ENCODE results near the gene RAB21. TPM values are rescaled to one million over a fixed set of nuclear protein-coding genes. Genes with fewer than 3 reads are reported as not detected.

RAB21 gene
- total RNA-seq, 4 donors from 2014 or later = 15.0 to 36.9 (median 31.7) TPM

- Histone ChIP-seq H3K4me3 (no peak overlapping the region), H3K27ac (replicated peaks in 1 of 4) (no peak overlapping the region), H3K9me3 (no peaks in the 10 kb centered on the region), H3K4me1 (peaks cover 0 to 3% (median 0%) of the 10 kb centered on the region in 4 donors), H3K36me3 (peaks cover 22 to 64% (median 38%) of the 10 kb centered on the region in 4 donors), H3K27me3 (no peaks in the 10 kb centered on the region)
- intact Hi-C loops (cut with DNase I) = no loop called here
- 76% methylated on average over 1 of the region's 1 CpG for WGBS
- no peak for DNase-seq (ENCODE audit: extremely low spot score)
- no peak for TF ChIP-seq POLR2A (IDR thresholded peaks at IDR 0.05; ENCODE audit: low read depth)
- TF ChIP-seq CTCF (IDR thresholded peaks at IDR 0.05) = no peak
- no peak for TF ChIP-seq POLR2AphosphoS5 (IDR thresholded peaks at IDR 0.05)
- no peak for TF ChIP-seq EP300 (IDR thresholded peaks at IDR 0.05)
These were observed 32.9 kb downstream of the RAB21 start for GRCh38 chr12:71787580-71787979.

- Histone ChIP-seq H3K4me1 (no peaks in the 10 kb centered on the region), H3K9me3 (no peaks in the 10 kb centered on the region), H3K27me3 (no peaks in the 10 kb centered on the region), H3K27ac (replicated peaks in 1 of 4) (no peak overlapping the region), H3K4me3 (no peak overlapping the region), H3K36me3 (peaks cover 12 to 54% (median 21%) of the 10 kb centered on the region in 4 donors)
- TF ChIP-seq EP300 (IDR thresholded peaks at IDR 0.05) (no peak), POLR2A (IDR thresholded peaks at IDR 0.05; ENCODE audit: low read depth) (no peak)
- DNase-seq (ENCODE audit: extremely low spot score) = no peak
- intact Hi-C loops (cut with DNase I) = no loop called here
- WGBS = 87% methylated on average over 1 of the region's 1 CpG
These were observed 35.7 kb downstream of the RAB21 start for GRCh38 chr12:71790331-71790730.

- intact Hi-C loops (cut with DNase I) = no loop called here
- 86% methylated on average over 4 of the region's 4 CpGs for WGBS
- Histone ChIP-seq H3K4me3 (no peak overlapping the region), H3K9me3 (no peaks in the 10 kb centered on the region), H3K4me1 (no peaks in the 10 kb centered on the region), H3K27me3 (no peaks in the 10 kb centered on the region), H3K36me3 (peaks cover under 1 to 41% (median 8%) of the 10 kb centered on the region in 4 donors), H3K27ac (replicated peaks in 1 of 4) (no peak overlapping the region)
- TF ChIP-seq CTCF (IDR thresholded peaks at IDR 0.05) (no peak), POLR2AphosphoS5 (IDR thresholded peaks at IDR 0.05) (no peak), EP300 (IDR thresholded peaks at IDR 0.05) (no peak), POLR2A (IDR thresholded peaks at IDR 0.05; ENCODE audit: low read depth) (no peak)
- DNase-seq (ENCODE audit: extremely low spot score) = no peak
These were observed 36.9 kb downstream of the RAB21 start for GRCh38 chr12:71791473-71792150.

GRCh38 chr12:71792599-71792998, 37.9 kb downstream of the RAB21 start:
- H3K4me3 ChIP-seq = no peak overlapping the region
- no peak overlapping the region for H3K27ac ChIP-seq (replicated peaks in 1 of 4)
- peaks cover 0 to 31% (median 4%) of the 10 kb centered on the region in 4 donors for H3K36me3 ChIP-seq
- intact Hi-C loops (cut with DNase I) = no loop called here
- no peak for DNase-seq (ENCODE audit: extremely low spot score)
- H3K9me3 ChIP-seq = no peaks in the 10 kb centered on the region
- no peak for TF ChIP-seq POLR2A (IDR thresholded peaks at IDR 0.05; ENCODE audit: low read depth)
- TF ChIP-seq CTCF (IDR thresholded peaks at IDR 0.05) = no peak
- TF ChIP-seq EP300 (IDR thresholded peaks at IDR 0.05) = no peak
- no peak for TF ChIP-seq POLR2AphosphoS5 (IDR thresholded peaks at IDR 0.05)
- H3K4me1 ChIP-seq = no peaks in the 10 kb centered on the region
- WGBS = 100% methylated on average over 1 of the region's 1 CpG
- H3K27me3 ChIP-seq = no peaks in the 10 kb centered on the region

GRCh38 chr12:71795901-71796300, 41.2 kb downstream of the RAB21 start:
- 56% methylated on average over 1 of the region's 1 CpG for WGBS
- DNase-seq (ENCODE audit: extremely low spot score) = no peak
- intact Hi-C loops (cut with DNase I) = no loop called here

More at GRCh38 chr12:71795901-71796300, 41.2 kb downstream of the RAB21 start:
- Histone ChIP-seq H3K27me3 (no peaks in the 10 kb centered on the region), H3K4me1 (no peaks in the 10 kb centered on the region), H3K4me3 (no peak overlapping the region), H3K36me3 (peaks cover 0 to 3% (median 0%) of the 10 kb centered on the region in 4 donors), H3K27ac (replicated peaks in 1 of 4) (no peak overlapping the region), H3K9me3 (no peaks in the 10 kb centered on the region)
- no peak for TF ChIP-seq POLR2A (IDR thresholded peaks at IDR 0.05; ENCODE audit: low read depth)
- no peak for TF ChIP-seq CTCF (IDR thresholded peaks at IDR 0.05)
